ENCODE data around the gene USP21. TPM values are rescaled to one million over a fixed set of nuclear protein-coding genes. Genes with fewer than 3 reads are reported as not detected.

The USP21 gene
- total and polyA plus RNA-seq, 9 of the 15 experiments (the other 6 are each of a cell fraction or from before 2014, with no cell fraction given), result 4.9 to 52.4 (median 21.6) TPM

DNA sequence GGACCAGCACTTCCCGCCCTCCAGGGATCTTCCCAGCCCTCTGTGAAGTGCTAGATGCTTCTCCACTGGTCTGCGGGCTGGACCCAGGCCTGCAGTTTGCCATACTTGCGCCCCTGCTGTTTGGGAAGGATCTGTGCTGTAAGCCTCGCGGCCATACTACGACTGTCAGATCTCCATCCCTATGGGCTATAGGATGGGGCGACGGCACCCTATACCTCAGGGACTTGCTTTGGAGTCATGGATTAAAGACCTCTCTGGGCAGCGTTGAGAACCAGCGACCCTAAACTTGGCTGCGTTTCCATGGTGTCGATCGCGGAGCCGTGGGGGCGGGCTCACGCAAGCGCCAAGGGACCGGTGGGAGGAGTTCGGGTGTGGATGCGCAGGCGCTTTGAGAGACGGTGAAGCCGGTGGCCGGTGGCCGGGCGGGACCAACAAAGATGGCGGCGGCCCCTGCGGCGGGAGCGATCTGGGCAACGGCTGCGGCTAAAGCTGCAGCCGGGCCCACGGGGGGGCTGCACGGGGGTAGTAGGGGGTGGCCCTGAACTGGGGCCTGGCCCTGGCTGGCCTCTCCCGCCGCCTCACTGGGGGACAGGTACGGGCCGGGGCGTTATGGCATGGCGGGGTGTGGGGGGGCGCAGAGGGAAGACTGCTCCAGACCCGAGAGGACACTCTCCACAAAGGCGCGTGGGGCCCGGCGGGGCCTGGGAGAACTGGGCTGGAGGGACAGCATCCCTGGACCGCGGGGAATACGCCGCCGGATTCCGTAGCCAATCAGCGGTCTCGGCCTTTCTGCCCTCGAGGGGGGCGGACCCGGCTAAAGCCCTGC, at the start of gene USP21 (continued):
- TF ChIP-seq ZNF282 (CRISPR knock-in tag; IDR thresholded peaks at IDR 0.05), result no peak
- no peak for TF ChIP-seq TBL1XR1 (IDR thresholded peaks at IDR 0.05; ENCODE audit: low read length in 2 of 2)
- TF ChIP-seq, protein P1, sequence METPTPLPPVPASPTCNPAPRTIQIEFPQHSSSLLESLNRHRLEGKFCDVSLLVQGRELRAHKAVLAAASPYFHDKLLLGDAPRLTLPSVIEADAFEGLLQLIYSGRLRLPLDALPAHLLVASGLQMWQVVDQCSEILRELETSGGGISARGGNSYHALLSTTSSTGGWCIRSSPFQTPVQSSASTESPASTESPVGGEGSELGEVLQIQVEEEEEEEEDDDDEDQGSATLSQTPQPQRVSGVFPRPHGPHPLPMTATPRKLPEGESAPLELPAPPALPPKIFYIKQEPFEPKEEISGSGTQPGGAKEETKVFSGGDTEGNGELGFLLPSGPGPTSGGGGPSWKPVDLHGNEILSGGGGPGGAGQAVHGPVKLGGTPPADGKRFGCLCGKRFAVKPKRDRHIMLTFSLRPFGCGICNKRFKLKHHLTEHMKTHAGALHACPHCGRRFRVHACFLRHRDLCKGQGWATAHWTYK (CRISPR knock-in tag; IDR thresholded peaks at IDR 0.05), result 0 out of 2 replicates have a peak, but pooled peaks have one; percentile 14
- no peak for TF ChIP-seq ZNF696 (CRISPR knock-in tag; conservative IDR thresholded peaks at IDR 0.05)
- TF ChIP-seq NR3C1 (CRISPR knock-in tag; IDR thresholded peaks at IDR 0.05), result no peak
- no peak for TF ChIP-seq RAD51 (IDR thresholded peaks at IDR 0.05; ENCODE audit: borderline replicate concordance, low read depth)
- TF ChIP-seq, protein P2, sequence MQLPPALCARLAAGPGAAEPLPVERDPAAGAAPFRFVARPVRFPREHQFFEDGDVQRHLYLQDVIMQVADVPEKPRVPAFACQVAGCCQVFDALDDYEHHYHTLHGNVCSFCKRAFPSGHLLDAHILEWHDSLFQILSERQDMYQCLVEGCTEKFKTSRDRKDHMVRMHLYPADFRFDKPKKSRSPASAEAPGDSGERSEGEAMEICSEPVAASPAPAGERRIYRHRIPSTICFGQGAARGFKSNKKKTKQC (CRISPR knock-in tag; IDR thresholded peaks at IDR 0.05), result peak; percentile 30; the same call in 1 of the 2 replicates
- no peak for TF ChIP-seq IRF2 (CRISPR knock-in tag; IDR thresholded peaks at IDR 0.05)
- TF ChIP-seq NRF1 (conservative IDR thresholded peaks at IDR 0.05 in 1 of 2, IDR thresholded peaks at IDR 0.05 in 1 of 2), result peak; percentile 98
- TF ChIP-seq MYNN (IDR thresholded peaks at IDR 0.05), result peak; percentile 4; the same call in 1 of the 2 replicates
- TF ChIP-seq MYNN (CRISPR knock-in tag; IDR thresholded peaks at IDR 0.05), result no peak
- no peak for TF ChIP-seq ZKSCAN8 (CRISPR knock-in tag; IDR thresholded peaks at IDR 0.05)
- TF ChIP-seq, protein P3, sequence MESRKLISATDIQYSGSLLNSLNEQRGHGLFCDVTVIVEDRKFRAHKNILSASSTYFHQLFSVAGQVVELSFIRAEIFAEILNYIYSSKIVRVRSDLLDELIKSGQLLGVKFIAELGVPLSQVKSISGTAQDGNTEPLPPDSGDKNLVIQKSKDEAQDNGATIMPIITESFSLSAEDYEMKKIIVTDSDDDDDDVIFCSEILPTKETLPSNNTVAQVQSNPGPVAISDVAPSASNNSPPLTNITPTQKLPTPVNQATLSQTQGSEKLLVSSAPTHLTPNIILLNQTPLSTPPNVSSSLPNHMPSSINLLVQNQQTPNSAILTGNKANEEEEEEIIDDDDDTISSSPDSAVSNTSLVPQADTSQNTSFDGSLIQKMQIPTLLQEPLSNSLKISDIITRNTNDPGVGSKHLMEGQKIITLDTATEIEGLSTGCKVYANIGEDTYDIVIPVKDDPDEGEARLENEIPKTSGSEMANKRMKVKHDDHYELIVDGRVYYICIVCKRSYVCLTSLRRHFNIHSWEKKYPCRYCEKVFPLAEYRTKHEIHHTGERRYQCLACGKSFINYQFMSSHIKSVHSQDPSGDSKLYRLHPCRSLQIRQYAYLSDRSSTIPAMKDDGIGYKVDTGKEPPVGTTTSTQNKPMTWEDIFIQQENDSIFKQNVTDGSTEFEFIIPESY (CRISPR knock-in tag; IDR thresholded peaks at IDR 0.05), result peak; percentile 46; the same call in 1 of the 2 replicates
- TF ChIP-seq, protein P4, sequence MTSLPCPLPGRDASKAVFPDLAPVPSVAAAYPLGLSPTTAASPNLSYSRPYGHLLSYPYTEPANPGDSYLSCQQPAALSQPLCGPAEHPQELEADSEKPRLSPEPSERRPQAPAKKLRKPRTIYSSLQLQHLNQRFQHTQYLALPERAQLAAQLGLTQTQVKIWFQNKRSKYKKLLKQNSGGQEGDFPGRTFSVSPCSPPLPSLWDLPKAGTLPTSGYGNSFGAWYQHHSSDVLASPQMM (CRISPR knock-in tag; IDR thresholded peaks at IDR 0.05), result no peak
- TF ChIP-seq, protein P5, sequence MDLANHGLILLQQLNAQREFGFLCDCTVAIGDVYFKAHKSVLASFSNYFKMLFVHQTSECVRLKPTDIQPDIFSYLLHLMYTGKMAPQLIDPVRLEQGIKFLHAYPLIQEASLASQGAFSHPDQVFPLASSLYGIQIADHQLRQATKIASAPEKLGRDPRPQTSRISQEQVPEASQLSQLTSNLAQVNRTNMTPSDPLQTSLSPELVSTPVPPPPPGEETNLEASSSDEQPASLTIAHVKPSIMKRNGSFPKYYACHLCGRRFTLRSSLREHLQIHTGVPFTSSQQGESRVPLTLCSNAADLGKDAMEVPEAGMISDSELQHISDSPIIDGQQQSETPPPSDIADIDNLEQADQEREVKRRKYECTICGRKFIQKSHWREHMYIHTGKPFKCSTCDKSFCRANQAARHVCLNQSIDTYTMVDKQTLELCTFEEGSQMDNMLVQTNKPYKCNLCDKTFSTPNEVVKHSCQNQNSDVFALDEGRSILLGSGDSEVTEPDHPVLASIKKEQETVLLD (IDR thresholded peaks at IDR 0.05), result peak; percentile 97
- no peak; the same call in 1 of the 2 replicates for TF ChIP-seq ILF3 (IDR thresholded peaks at IDR 0.05; ENCODE audit: borderline replicate concordance)
- TF ChIP-seq ZNF561 (CRISPR knock-in tag; conservative IDR thresholded peaks at IDR 0.05), result no peak
- no peak for TF ChIP-seq CHD4 (IDR thresholded peaks at IDR 0.05; ENCODE audit: insufficient read depth, insufficient replicate concordance, low read depth, low read length, poor library complexity, severe bottlenecking)
- no peak for TF ChIP-seq ZC3H4 (CRISPR knock-in tag; IDR thresholded peaks at IDR 0.05; ENCODE audit: borderline replicate concordance)
- peak; percentile 86 for TF ChIP-seq RBFOX2 (IDR thresholded peaks at IDR 0.05; ENCODE audit: low read depth, low read length)
- no peak for TF ChIP-seq HMG20A (CRISPR knock-in tag; conservative IDR thresholded peaks at IDR 0.05)
- TF ChIP-seq TEAD4 (IDR thresholded peaks at IDR 0.05; ENCODE audit: low read length), result peak; percentile 4; the same call in 1 of the 2 replicates
- no peak for TF ChIP-seq TEAD4 (CRISPR knock-in tag; IDR thresholded peaks at IDR 0.05; ENCODE audit: borderline replicate concordance)
